ENCODE results near the gene FXYD4. TPM values are rescaled to one million over a fixed set of nuclear protein-coding genes. Genes with fewer than 3 reads are reported as not detected.

The FXYD4 gene
- total RNA-seq, 1 experiment from 2014 or later, result not detected

DNA sequence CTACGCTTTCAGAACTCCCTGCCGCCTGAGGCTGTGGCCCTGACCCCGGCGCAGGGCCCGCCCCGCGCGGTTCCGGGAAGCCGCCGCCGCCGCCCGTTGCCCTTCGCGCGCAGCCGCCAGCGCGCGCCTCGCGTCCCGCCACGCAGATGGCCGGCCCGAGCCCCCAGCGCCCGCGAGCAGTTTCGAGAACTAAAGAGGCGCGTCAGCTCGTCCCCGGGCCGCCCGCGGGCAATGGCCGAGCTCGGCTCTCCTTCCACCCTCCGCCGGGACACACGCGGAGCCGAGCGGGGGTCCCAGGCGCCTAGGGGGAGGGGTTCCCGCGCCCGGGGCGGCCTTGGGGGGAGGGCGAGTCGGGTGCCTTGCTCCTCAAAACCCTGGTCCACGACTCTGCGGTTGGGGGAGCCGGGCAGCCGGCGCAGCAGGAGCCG lies 35.7 kb downstream of the FXYD4 start:
- Histone ChIP-seq H3K4me2 (ENCODE audit: low read length) (peak overlapping the region; percentile 99), H4K20me1 (ENCODE audit: low read length) (peaks cover 46% of the 10 kb centered on the region), H3K4me3 (ENCODE audit: low read length) (peak overlapping the region; percentile 98), H3K9ac (ENCODE audit: low read length) (peak overlapping the region; percentile 100), H3K27ac (ENCODE audit: low read length) (peak overlapping the region; percentile 91), H3F3A (ENCODE audit: low read length, unreplicated experiment) (peaks cover 3% of the 10 kb centered on the region), H3K36me3 (ENCODE audit: low read depth, low read length) (peaks cover 12% of the 10 kb centered on the region), H2AFZ (ENCODE audit: low read length) (no peak overlapping the region; the same call in 1 of the 2 replicates), H3K9me3 (ENCODE audit: low read length) (no peaks in the 10 kb centered on the region), H3K4me1 (ENCODE audit: insufficient read depth, low read length) (peaks cover 43% of the 10 kb centered on the region), H3K9me2 (replicated peaks; ENCODE audit: low read length) (no peaks in the 10 kb centered on the region), H3K79me2 (ENCODE audit: low read length) (peaks cover 80% of the 10 kb centered on the region), H3K27me3 (ENCODE audit: low read length) (no peaks in the 10 kb centered on the region)
- no TSS peak for BruUV-seq (replicated peaks)
- peak; percentile 2; the same call in 1 of the 2 replicates for ATAC-seq
- ChIA-PET CTCF (no interaction called here), POLR2A (ENCODE audit: unreplicated experiment) (interaction anchor here (0.7 kb wide), 2 partner anchors 47 to 278 kb away, joined by 3 to 4 read pairs; no protein-coding TSS in a partner anchor)
- DNase-seq, result peak; percentile 51
- TF ChIP-seq EZH2 (IDR thresholded peaks at IDR 0.05; ENCODE audit: low read length, unreplicated experiment) (no peak), CTCF (conservative IDR thresholded peaks at IDR 0.05; ENCODE audit: low read depth, low read length) (no peak), EZH2phosphoT487 (IDR thresholded peaks at IDR 0.05; ENCODE audit: borderline replicate concordance, low read length) (peak; percentile 87)
- intact Hi-C loops (cut with micrococcal nuclease), result loop anchor here (1.0 to 2.0 kb wide), 2 partner anchors 10 to 16 kb away; no protein-coding TSS in a partner anchor

DNA sequence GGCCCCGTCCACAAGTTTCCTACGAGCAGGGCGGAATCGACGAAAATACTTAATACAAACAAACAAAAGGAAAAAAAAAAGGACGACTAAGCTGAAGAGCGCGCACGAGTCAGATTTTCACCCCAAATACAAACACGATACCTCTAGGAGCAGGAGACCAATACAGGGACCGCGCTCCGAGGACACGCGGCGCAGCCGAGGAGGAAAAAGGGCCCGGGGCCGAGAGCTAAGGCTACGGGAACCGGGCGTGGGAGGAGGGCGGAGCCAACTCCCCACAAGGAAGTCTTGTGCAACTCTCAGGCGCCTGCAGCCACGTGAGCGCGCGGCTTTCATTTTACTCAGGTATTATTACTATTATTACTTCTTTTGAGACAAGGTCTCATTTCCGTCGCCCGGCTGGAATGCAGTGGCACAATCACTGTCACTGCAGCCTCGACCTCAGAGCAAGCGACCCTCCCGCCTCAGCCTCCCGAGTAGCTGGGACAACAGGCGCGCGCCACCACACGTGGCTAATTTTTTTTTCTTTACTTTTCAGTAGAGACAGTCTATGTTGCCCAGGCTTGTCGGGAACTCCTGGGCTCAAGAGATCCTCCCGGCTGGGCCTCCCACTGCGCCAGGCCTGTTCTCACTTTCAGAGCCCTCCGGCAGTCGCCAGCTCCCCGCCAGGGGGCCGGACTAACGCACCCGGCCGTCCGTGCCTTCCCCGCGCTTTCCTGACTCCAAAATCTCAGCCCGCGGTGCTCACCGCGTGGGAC lies 36.3 kb downstream of the FXYD4 start:
- no peaks in the 10 kb centered on the region for H3K9me3 ChIP-seq (ENCODE audit: low read length)
- intact Hi-C loops (cut with micrococcal nuclease), result loop anchor here (1.0 to 2.0 kb wide), 2 partner anchors 10 to 17 kb away; no protein-coding TSS in a partner anchor
- TF ChIP-seq EZH2 (IDR thresholded peaks at IDR 0.05; ENCODE audit: low read length, unreplicated experiment), result no peak
- peak; percentile 55 for TF ChIP-seq CTCF (conservative IDR thresholded peaks at IDR 0.05; ENCODE audit: low read depth, low read length)
- no peak for TF ChIP-seq EZH2phosphoT487 (IDR thresholded peaks at IDR 0.05; ENCODE audit: borderline replicate concordance, low read length)
- ATAC-seq, result peak; percentile 31
- ChIA-PET POLR2A (ENCODE audit: unreplicated experiment) (interaction anchor here (0.7 kb wide), 2 partner anchors 46 to 279 kb away, joined by 3 to 4 read pairs; no protein-coding TSS in a partner anchor), CTCF (interaction anchor here (0.8 kb wide), 1 partner anchor 56 kb away, joined by 3 read pairs; no protein-coding TSS in a partner anchor)
- H3K27me3 ChIP-seq (ENCODE audit: low read length), result no peaks in the 10 kb centered on the region
- H3K9me2 ChIP-seq (replicated peaks; ENCODE audit: low read length), result no peaks in the 10 kb centered on the region
- H3K9ac ChIP-seq (ENCODE audit: low read length), result peak overlapping the region; percentile 100
- H3K27ac ChIP-seq (ENCODE audit: low read length), result peak overlapping the region; percentile 91
- peaks cover 40% of the 10 kb centered on the region for H4K20me1 ChIP-seq (ENCODE audit: low read length)
- peak overlapping the region; percentile 35 for H2AFZ ChIP-seq (ENCODE audit: low read length)
- peak overlapping the region; percentile 98 for H3K4me3 ChIP-seq (ENCODE audit: low read length)
- peaks cover 3% of the 10 kb centered on the region for H3F3A ChIP-seq (ENCODE audit: low read length, unreplicated experiment)
- peak overlapping the region; percentile 99 for H3K4me2 ChIP-seq (ENCODE audit: low read length)
- H3K36me3 ChIP-seq (ENCODE audit: low read depth, low read length), result peaks cover 10% of the 10 kb centered on the region
- peak; percentile 92 for DNase-seq
- peaks cover 75% of the 10 kb centered on the region for H3K79me2 ChIP-seq (ENCODE audit: low read length)
- H3K4me1 ChIP-seq (ENCODE audit: insufficient read depth, low read length), result peaks cover 37% of the 10 kb centered on the region
- BruUV-seq (replicated peaks), result TSS peak; percentile 19
